ENCODE measurements around the gene MAPKAP1.

GRCh38 chr9:125513668-125514413 is 193.2 kb downstream of the MAPKAP1 start:
- TF ChIP-seq CTCF (IDR thresholded peaks at IDR 0.05) (no peak), POLR2A (IDR thresholded peaks at IDR 0.05) (no peak)
